Measurements from ENCODE around the gene CHRD.

CHRD gene

GRCh38 chr3:184386047-184386806, 6.4 kb downstream of the CHRD start:
- no peaks in the 10 kb centered on the region for H3K9me3 ChIP-seq (ENCODE audit: severe bottlenecking)
- H3K27ac ChIP-seq = no peak overlapping the region
- no peaks in the 10 kb centered on the region for H3K27me3 ChIP-seq (ENCODE audit: insufficient read depth, low read depth, severe bottlenecking)
- H3K36me3 ChIP-seq = peaks cover 45% of the 10 kb centered on the region
- no peak for TF ChIP-seq CTCF (IDR thresholded peaks at IDR 0.05; ENCODE audit: low read depth, low read length)
- DNase-seq = no peak
- no peak overlapping the region for H3K4me3 ChIP-seq (ENCODE audit: low read depth, low read length)

- Histone ChIP-seq H3K27ac (no peak overlapping the region), H3K9me3 (ENCODE audit: severe bottlenecking) (no peaks in the 10 kb centered on the region), H3K27me3 (ENCODE audit: insufficient read depth, low read depth, severe bottlenecking) (no peaks in the 10 kb centered on the region), H3K36me3 (peaks cover 40% of the 10 kb centered on the region), H3K4me3 (ENCODE audit: low read depth, low read length) (no peak overlapping the region)
- no peak for TF ChIP-seq CTCF (IDR thresholded peaks at IDR 0.05; ENCODE audit: low read depth, low read length)
- no peak for DNase-seq
Measured at GRCh38 chr3:184387174-184387714, 7.4 kb downstream of the CHRD start.

- no peak overlapping the region for H3K4me3 ChIP-seq (ENCODE audit: low read depth, low read length)
- peaks cover 31% of the 10 kb centered on the region for H3K36me3 ChIP-seq
- DNase-seq = no peak
- no peak for TF ChIP-seq CTCF (IDR thresholded peaks at IDR 0.05; ENCODE audit: low read depth, low read length)
- H3K27me3 ChIP-seq (ENCODE audit: insufficient read depth, low read depth, severe bottlenecking) = no peaks in the 10 kb centered on the region
- no peak overlapping the region for H3K27ac ChIP-seq
- H3K9me3 ChIP-seq (ENCODE audit: severe bottlenecking) = no peaks in the 10 kb centered on the region
Measured at GRCh38 chr3:184388164-184388935, 8.5 kb downstream of the CHRD start.

- no peak for TF ChIP-seq CTCF (IDR thresholded peaks at IDR 0.05; ENCODE audit: low read depth, low read length)
- H3K9me3 ChIP-seq (ENCODE audit: severe bottlenecking) = no peaks in the 10 kb centered on the region
- H3K4me3 ChIP-seq (ENCODE audit: low read depth, low read length) = no peak overlapping the region
- peaks cover 29% of the 10 kb centered on the region for H3K36me3 ChIP-seq
- H3K27ac ChIP-seq = no peak overlapping the region
- H3K27me3 ChIP-seq (ENCODE audit: insufficient read depth, low read depth, severe bottlenecking) = no peaks in the 10 kb centered on the region
- no peak for DNase-seq
Measured at GRCh38 chr3:184388936-184389230, 9.0 kb downstream of the CHRD start.

GRCh38 chr3:184389384-184389783, 9.5 kb downstream of the CHRD start:
- Histone ChIP-seq H3K27ac (no peak overlapping the region), H3K27me3 (ENCODE audit: insufficient read depth, low read depth, severe bottlenecking) (no peaks in the 10 kb centered on the region), H3K36me3 (peaks cover 27% of the 10 kb centered on the region), H3K9me3 (ENCODE audit: severe bottlenecking) (no peaks in the 10 kb centered on the region), H3K4me3 (ENCODE audit: low read depth, low read length) (no peak overlapping the region)
- TF ChIP-seq CTCF (IDR thresholded peaks at IDR 0.05; ENCODE audit: low read depth, low read length) = no peak
- no peak for DNase-seq
